GM12864 (cell line): ENCODE data around the gene SLC22A5.

Source experiments
- DNase-seq: peaks from one replicate; pipeline ENCODE4 v3.0.0-alpha.2; 2011; ENCODE audit warnings: low read depth
- H3K4me3 ChIP-seq: 2 replicates; pipeline ENCODE4 v1.5.1; 2011; ENCODE audit warnings: mild to moderate bottlenecking, low read depth, low read length, control low read depth
- TF ChIP-seq, protein P1 (sequence below): IDR thresholded peaks from 2 replicates; pipeline ENCODE4 v1.5.1; 2011; ENCODE audit warnings: low read depth, mild to moderate bottlenecking, moderate library complexity, low read length, control low read depth, inconsistent platforms; ENCODE audit errors: missing control alignments

Gene SLC22A5

DNA sequence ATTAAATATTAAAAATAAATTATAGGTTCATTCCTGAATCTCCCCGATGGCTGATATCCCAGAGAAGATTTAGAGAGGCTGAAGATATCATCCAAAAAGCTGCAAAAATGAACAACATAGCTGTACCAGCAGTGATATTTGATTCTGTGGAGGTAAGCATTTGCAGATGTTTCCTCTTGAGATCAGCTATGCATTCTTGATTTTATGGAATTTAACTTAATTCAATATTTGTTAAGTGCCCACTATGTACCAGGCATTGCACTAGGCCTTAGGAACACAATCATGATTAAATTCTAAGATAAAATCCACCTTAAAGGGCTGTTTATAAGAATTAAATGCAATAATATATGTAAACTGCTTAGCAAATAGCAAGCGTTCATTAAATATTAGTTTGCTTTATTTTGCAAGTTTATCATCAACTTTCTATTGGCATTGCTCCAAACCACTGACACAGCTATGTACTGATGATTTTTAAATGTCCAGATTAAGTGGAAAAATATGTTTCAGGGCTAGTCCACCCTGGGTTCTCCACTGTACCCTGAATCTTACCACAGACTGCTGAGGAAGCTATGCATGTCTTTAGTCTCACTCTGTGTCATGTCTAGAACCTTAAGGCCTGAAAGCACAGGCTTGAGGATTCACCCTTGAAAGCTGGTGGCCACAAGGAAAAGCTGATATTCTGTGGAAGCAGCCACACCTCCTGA, 42.1 kb upstream of the SLC22A5 start:
- TF ChIP-seq, protein P1, sequence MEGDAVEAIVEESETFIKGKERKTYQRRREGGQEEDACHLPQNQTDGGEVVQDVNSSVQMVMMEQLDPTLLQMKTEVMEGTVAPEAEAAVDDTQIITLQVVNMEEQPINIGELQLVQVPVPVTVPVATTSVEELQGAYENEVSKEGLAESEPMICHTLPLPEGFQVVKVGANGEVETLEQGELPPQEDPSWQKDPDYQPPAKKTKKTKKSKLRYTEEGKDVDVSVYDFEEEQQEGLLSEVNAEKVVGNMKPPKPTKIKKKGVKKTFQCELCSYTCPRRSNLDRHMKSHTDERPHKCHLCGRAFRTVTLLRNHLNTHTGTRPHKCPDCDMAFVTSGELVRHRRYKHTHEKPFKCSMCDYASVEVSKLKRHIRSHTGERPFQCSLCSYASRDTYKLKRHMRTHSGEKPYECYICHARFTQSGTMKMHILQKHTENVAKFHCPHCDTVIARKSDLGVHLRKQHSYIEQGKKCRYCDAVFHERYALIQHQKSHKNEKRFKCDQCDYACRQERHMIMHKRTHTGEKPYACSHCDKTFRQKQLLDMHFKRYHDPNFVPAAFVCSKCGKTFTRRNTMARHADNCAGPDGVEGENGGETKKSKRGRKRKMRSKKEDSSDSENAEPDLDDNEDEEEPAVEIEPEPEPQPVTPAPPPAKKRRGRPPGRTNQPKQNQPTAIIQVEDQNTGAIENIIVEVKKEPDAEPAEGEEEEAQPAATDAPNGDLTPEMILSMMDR = no peak
- H3K4me3 ChIP-seq = no peak overlapping the region
- DNase-seq = no peak

DNA sequence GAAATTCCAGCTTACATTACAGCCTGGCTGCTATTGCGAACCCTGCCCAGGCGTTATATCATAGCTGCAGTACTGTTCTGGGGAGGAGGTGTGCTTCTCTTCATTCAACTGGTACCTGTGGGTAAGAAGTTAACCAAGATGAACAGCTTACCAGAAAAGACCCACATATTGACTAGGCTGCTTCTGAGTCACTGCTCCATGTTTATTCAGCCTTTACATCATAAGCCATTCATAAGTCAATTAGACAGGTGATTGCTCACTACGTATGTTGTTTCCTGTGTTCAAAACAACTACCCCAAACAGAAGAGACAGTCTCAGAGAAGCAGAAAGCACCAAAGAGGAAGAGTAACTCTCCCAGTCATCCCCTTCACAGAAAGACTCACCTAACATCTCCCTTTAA, 34.7 kb upstream of the SLC22A5 start:
- H3K4me3 ChIP-seq = no peak overlapping the region
- no peak for DNase-seq
- TF ChIP-seq, protein P1 = no peak

DNA sequence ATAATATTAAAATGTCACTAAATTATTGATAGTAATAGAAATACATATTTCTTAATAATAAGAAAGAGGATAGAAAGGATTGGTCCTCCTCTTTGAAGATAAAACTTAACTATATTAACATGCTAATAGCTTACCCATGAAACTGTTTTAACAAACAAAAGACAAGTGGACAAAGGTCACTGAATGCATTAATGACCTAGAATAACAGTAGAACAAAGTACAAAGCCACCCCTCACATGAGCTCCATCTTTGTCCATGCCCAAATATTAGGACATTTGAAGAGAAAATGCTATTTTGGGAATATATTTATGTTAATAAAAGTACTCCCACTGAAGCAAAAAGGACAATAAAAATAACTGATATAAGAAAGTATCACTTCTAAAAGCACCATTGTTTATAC, 34.1 kb upstream of the SLC22A5 start:
- no peak overlapping the region for H3K4me3 ChIP-seq
- no peak for DNase-seq
- TF ChIP-seq, protein P1 = no peak

DNA sequence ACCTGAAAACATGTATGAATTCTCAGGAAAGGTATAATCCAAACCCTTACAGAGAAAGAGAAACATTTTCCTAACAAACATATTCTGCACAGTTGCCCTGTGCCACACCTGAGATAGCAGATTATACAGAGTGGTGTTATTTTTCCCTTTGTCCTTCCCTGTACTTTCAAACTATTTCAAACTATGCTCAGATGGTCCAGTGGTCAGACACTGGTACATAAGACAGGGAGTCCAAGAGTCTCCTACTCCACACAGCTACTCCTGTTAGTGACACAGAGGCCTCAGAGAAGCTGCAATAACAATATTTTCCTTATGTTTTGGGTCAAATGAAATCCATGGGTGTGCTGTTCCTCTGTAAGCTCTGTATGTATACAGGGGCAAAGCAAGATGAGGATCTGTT, 30.0 kb upstream of the SLC22A5 start:
- no peak overlapping the region for H3K4me3 ChIP-seq
- TF ChIP-seq, protein P1 = no peak
- no peak for DNase-seq

DNA sequence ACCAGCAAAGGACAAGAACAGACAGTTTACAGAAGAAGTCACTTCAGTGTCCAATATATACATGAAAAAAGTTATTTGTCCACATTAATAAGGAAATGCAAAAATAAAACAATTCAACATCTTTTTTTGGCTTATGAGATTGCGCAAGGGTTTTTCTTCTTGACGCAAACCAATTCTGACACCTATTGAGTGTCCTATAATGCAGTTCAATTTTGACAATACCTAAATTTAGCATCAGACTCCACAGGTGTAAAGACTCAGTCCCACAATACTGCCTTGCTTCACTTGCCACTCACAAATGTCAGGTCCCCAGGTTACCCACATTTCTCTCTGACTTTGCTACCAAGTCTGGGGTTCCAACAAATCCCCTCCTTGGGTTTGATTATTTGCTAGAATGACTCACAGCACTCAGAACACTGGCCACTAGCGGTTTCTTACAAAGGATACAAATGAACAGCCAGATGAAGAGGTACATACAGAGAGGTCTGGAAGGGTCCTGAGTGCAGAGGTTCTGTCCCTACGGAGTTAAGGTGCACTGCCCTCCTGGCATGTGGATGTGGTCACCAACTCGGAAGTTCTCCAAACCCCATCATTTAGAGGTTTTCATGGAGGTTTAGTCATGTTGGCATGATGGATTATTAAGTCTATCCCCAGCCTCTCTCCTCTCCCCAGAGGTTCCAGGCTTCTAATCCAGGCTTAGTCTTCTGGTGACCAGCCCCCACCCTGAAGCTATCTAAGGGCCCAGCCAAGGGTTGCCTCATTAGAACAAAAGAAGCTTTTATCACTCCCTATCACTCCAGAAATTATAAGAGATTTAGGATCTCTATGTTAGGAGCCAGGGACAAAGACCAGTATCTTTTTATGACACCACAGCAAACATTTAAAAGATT, 27.0 kb upstream of the SLC22A5 start:
- TF ChIP-seq, protein P1 = no peak
- DNase-seq = no peak
- no peak overlapping the region for H3K4me3 ChIP-seq

DNA sequence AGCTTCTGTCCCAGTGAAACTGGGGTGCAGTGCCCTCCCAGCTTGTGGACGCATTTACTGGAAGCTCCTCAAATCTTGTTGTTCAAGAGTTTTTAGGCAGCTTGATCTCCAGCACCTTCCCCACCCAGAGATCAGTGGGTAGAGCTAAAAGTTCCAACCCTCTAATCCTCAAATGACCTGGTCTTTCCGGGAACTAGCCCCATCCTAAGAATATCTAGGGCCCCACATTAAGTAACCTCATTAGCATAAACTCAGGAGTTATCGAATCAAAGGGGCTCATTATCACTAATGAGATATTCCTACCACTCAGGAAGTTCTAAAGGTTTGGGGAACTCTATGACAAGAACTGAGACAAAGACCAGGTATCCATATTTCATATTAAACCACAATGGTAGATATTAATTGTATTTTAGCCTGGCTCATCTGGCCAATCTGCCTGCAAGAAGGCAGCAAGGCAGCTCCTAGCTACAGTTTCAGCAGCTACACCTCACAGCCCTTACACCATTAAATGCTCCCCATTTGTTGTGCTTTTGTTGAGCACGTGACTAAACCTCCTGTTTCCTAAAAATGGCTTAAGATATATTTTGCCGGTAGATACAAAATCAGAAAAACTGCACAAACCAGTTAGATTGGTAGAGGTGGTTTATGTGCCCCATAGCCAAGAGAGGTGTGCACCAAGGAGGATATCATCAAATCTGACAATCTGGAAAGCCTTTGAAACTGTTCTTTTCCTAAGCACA, 24.6 kb upstream of the SLC22A5 start:
- no peak for DNase-seq
- TF ChIP-seq, protein P1 = no peak
- H3K4me3 ChIP-seq = no peak overlapping the region
